Measurements from ENCODE around the gene ATP5IF1. TPM values are rescaled to one million over a fixed set of nuclear protein-coding genes. Genes with fewer than 3 reads are reported as not detected.
A peak's percentile ranks its signal among the peaks of the same experiment; 100 is the strongest.

The ATP5IF1 gene
- polyA plus RNA-seq, 1 experiment = 168 TPM

GRCh38 chr1:28243685-28244311, 7.9 kb downstream of the ATP5IF1 start:
- POLR2A ChIA-PET = no interaction called here
- no peaks in the 10 kb centered on the region for H3K27me3 ChIP-seq (ENCODE audit: control insufficient read depth, insufficient read depth, low read length)
- TF ChIP-seq, protein P1, sequence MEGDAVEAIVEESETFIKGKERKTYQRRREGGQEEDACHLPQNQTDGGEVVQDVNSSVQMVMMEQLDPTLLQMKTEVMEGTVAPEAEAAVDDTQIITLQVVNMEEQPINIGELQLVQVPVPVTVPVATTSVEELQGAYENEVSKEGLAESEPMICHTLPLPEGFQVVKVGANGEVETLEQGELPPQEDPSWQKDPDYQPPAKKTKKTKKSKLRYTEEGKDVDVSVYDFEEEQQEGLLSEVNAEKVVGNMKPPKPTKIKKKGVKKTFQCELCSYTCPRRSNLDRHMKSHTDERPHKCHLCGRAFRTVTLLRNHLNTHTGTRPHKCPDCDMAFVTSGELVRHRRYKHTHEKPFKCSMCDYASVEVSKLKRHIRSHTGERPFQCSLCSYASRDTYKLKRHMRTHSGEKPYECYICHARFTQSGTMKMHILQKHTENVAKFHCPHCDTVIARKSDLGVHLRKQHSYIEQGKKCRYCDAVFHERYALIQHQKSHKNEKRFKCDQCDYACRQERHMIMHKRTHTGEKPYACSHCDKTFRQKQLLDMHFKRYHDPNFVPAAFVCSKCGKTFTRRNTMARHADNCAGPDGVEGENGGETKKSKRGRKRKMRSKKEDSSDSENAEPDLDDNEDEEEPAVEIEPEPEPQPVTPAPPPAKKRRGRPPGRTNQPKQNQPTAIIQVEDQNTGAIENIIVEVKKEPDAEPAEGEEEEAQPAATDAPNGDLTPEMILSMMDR (IDR thresholded peaks at IDR 0.05; ENCODE audit: insufficient read depth, low read depth, low read length) = no peak
- CTCF ChIA-PET = no interaction called here
- no peaks in the 10 kb centered on the region for H3K36me3 ChIP-seq (ENCODE audit: control insufficient read depth, insufficient read depth, low read length)
- no peak for DNase-seq (ENCODE audit: low read depth)
- no peak overlapping the region for H3K4me3 ChIP-seq (ENCODE audit: low read depth, low read length)

GRCh38 chr1:28244549-28245251, 8.8 kb downstream of the ATP5IF1 start:
- POLR2A ChIA-PET = no interaction called here
- TF ChIP-seq, protein P1 (IDR thresholded peaks at IDR 0.05; ENCODE audit: insufficient read depth, low read depth, low read length) = no peak
- Histone ChIP-seq H3K4me3 (ENCODE audit: low read depth, low read length) (no peak overlapping the region), H3K36me3 (ENCODE audit: control insufficient read depth, insufficient read depth, low read length) (no peaks in the 10 kb centered on the region), H3K27me3 (ENCODE audit: control insufficient read depth, insufficient read depth, low read length) (no peaks in the 10 kb centered on the region)
- no peak for DNase-seq (ENCODE audit: low read depth)
- CTCF ChIA-PET = interaction anchor here (0.6 kb wide), 1 partner anchor 146 kb away, joined by 3 read pairs; no protein-coding TSS in a partner anchor

- Histone ChIP-seq H3K4me3 (ENCODE audit: low read depth, low read length) (peak overlapping the region; percentile 42), H3K27me3 (ENCODE audit: control insufficient read depth, insufficient read depth, low read length) (no peaks in the 10 kb centered on the region), H3K36me3 (ENCODE audit: control insufficient read depth, insufficient read depth, low read length) (no peaks in the 10 kb centered on the region)
- ChIA-PET POLR2A (no interaction called here), CTCF (no interaction called here)
- TF ChIP-seq, protein P1 (IDR thresholded peaks at IDR 0.05; ENCODE audit: insufficient read depth, low read depth, low read length) = no peak
- DNase-seq (ENCODE audit: low read depth) = no peak
These were observed 10.5 kb downstream of the ATP5IF1 start for GRCh38 chr1:28246427-28246832.

- DNase-seq (ENCODE audit: low read depth) = no peak
- H3K4me3 ChIP-seq (ENCODE audit: low read depth, low read length) = peak overlapping the region; percentile 22
- no peaks in the 10 kb centered on the region for H3K27me3 ChIP-seq (ENCODE audit: control insufficient read depth, insufficient read depth, low read length)
- TF ChIP-seq, protein P1 (IDR thresholded peaks at IDR 0.05; ENCODE audit: insufficient read depth, low read depth, low read length) = no peak
- CTCF ChIA-PET = interaction anchor here (0.5 to 3.5 kb wide), 22 partner anchors 10 to 511 kb away, joined by 3 to 28 read pairs (median 6); partner anchors contain the start of genes PHACTR4 and SESN2
- POLR2A ChIA-PET = interaction anchor here (0.5 kb wide), 1 partner anchor 269 kb away, joined by 17 read pairs; no protein-coding TSS in a partner anchor
- H3K36me3 ChIP-seq (ENCODE audit: control insufficient read depth, insufficient read depth, low read length) = no peaks in the 10 kb centered on the region
These were observed 11.8 kb downstream of the ATP5IF1 start for GRCh38 chr1:28247612-28248272.
